HepG2 (cell line): ENCODE measurements around the gene COBLL1. TPM values are rescaled to one million over a fixed set of nuclear protein-coding genes. Genes with fewer than 3 reads are reported as not detected.
A peak's percentile ranks its signal among the peaks of the same experiment; 100 is the strongest.
"Not testable (repeated sequence)": the region's sequence is repeated elsewhere in the genome, so short reads cannot be mapped to it uniquely, and the experiment has no call there.

Experiments used
- ATAC-seq: fragments of 200-7000 bp; cut with Tn5 transposase; 3 replicates; pipeline ENCODE4 v1.9.1; 2020; ENCODE audit warnings: mild to moderate bottlenecking, moderate library complexity
- BruUV-seq: library from RNA; stranded (reverse); fragments of 400-500 nt; replicated peaks from 2 replicates; lab custom pipeline; 2021; lab: Mats Ljungman, UMichigan
- CTCF ChIA-PET: fragments of 300-600 bp; formaldehyde crosslinking; extraction: SDS; loops from one replicate; lab custom pipeline; 2021; ENCODE audit warnings: low total read pairs, inconsistent platforms, low intra/inter-chr PET ratio; lab: Yijun Ruan, JAX
- POLR2A ChIA-PET: fragments of 350-600 bp; sonication (Branson Sonifier 250); formaldehyde crosslinking; loops from one replicate; lab custom pipeline; 2020; ENCODE audit warnings: antibody characterized with exemption, inconsistent platforms; lab: Yijun Ruan, JAX
- DNase-seq: peaks from one replicate; pipeline ENCODE4 v3.0.0-alpha.2; 2015; ENCODE audit warnings: low spot score
- FAIRE-seq: peaks from 3 replicates; lab custom pipeline; 2011; peaks lifted over from hg19 to GRCh38; lab: Jason Lieb, UNC
- H2AFZ ChIP-seq: one replicate; pipeline ENCODE4 v1.6.1; 2011; ENCODE audit warnings: low read length, inconsistent platforms
- H3K27ac ChIP-seq: fragments of 300-600 bp; 3 replicates; pipeline ENCODE4 v1.8.0; 2011; ENCODE audit warnings: mixed run types, mild to moderate bottlenecking, mixed read lengths, low read length, inconsistent platforms; ENCODE audit not compliant: insufficient read depth; ENCODE audit errors: extremely low read length
- H3K27me3 ChIP-seq, 2 experiments: fragments of 200-600 bp in 1 of 2; 2 replicates in 1 of 2; 3 replicates in 1 of 2; pipeline versions ENCODE4 v1.6.0 to v1.8.0; 2011; ENCODE audit warnings: low read length in 2 of 2, mild to moderate bottlenecking in 2 of 2, moderate library complexity in 2 of 2, inconsistent platforms in 1 of 2; ENCODE audit not compliant: insufficient read depth in 2 of 2, control insufficient read depth in 1 of 2
- H3K36me3 ChIP-seq, 2 experiments: fragments of 200-600 bp in 1 of 2; replicated peaks in 1 of 2; 2 replicates in 1 of 2; 3 replicates in 1 of 2; pipeline versions ENCODE4 v1.5.1 to v1.8.0; 2011; ENCODE audit warnings: low read length in 2 of 2, inconsistent platforms in 1 of 2; ENCODE audit not compliant: insufficient read depth in 2 of 2, control insufficient read depth in 1 of 2
- H3K4me1 ChIP-seq: 2 replicates; pipeline ENCODE4 v1.5.1; 2012; ENCODE audit warnings: low read length, inconsistent platforms; ENCODE audit not compliant: insufficient read depth
- H3K4me2 ChIP-seq: 2 replicates; pipeline ENCODE4 v1.6.0; 2011; ENCODE audit warnings: low read depth, low read length, inconsistent platforms
- H3K4me3 ChIP-seq, 3 experiments: fragments of 200-600 bp in 1 of 3; sonication (generic), shearing (Covaris generic) in 1 of 3; replicated peaks in 1 of 3; 2 replicates each; pipeline ENCODE4 v1.5.1; 2011 to 2016; ENCODE audit warnings: low read length in 3 of 3, inconsistent platforms in 2 of 3, low read depth in 2 of 3, mild to moderate bottlenecking in 2 of 3, control low read depth in 1 of 3, mixed read lengths in 1 of 3; ENCODE audit not compliant: insufficient read depth in 1 of 3
- H3K79me2 ChIP-seq: one replicate; pipeline ENCODE4 v1.6.1; 2011; ENCODE audit warnings: low read length, inconsistent platforms; ENCODE audit not compliant: insufficient read depth
- H3K9ac ChIP-seq: 2 replicates; pipeline ENCODE4 v1.6.0; 2011; ENCODE audit warnings: mild to moderate bottlenecking, low read depth, low read length, inconsistent platforms; ENCODE audit not compliant: insufficient read depth
- H3K9me3 ChIP-seq: 2 replicates; pipeline ENCODE4 v1.5.1; 2012; ENCODE audit warnings: mild to moderate bottlenecking, low read length
- H4K20me1 ChIP-seq: 2 replicates; pipeline ENCODE4 v1.6.0; 2011; ENCODE audit warnings: inconsistent platforms, mild to moderate bottlenecking, low read length, moderate library complexity; ENCODE audit not compliant: insufficient read depth
- MAZ ChIP-seq, 2 experiments: sonication (generic) in 1 of 2; formaldehyde crosslinking in 1 of 2; IDR thresholded peaks; 2 replicates each; pipeline versions ENCODE4 v1.5.0 to v1.6.1; 2012 to 2020; ENCODE audit warnings: low read depth in 2 of 2, mild to moderate bottlenecking in 2 of 2, borderline replicate concordance in 1 of 2, improper control_type of control experiment in 1 of 2, low read length in 1 of 2, missing genetic modification reagents in 1 of 2, moderate library complexity in 1 of 2
- NR2F6 ChIP-seq, 2 experiments: IDR thresholded peaks; 2 replicates each; pipeline ENCODE4 v1.6.1; 2016; ENCODE audit warnings: antibody characterized with exemption in 1 of 2, mild to moderate bottlenecking in 1 of 2
- ONECUT2 ChIP-seq: sonication (generic); formaldehyde crosslinking; IDR thresholded peaks from 2 replicates; pipeline ENCODE4 v1.4.0; 2020; ENCODE audit warnings: missing genetic modification reagents
- TEAD3 ChIP-seq: optimal IDR thresholded peaks from 2 replicates; pipeline ENCODE3; 2016; ENCODE audit warnings: borderline replicate concordance
- THAP7 ChIP-seq: sonication (generic); formaldehyde crosslinking; IDR thresholded peaks from 2 replicates; pipeline ENCODE4 v1.8.1; 2023; ENCODE audit warnings: mild to moderate bottlenecking, missing genetic modification reagents
- TSC22D2 ChIP-seq: sonication (generic); formaldehyde crosslinking; IDR thresholded peaks from 2 replicates; pipeline ENCODE4 v1.5.1; 2020; ENCODE audit warnings: missing genetic modification reagents, mild to moderate bottlenecking, borderline replicate concordance
- ZBED4 ChIP-seq: sonication (generic); formaldehyde crosslinking; IDR thresholded peaks from 2 replicates; pipeline ENCODE4 v1.4.0; 2020; ENCODE audit warnings: missing genetic modification reagents, borderline replicate concordance
- WGBS: methylation state at CpG from one replicate; pipeline ENCODE4 v1.1.6; 2017; ENCODE audit warnings: low lambda C conversion rate; 5-methylcytosine and 5-hydroxymethylcytosine counted together
- in situ Hi-C: cut with HindIII; loops from 2 replicates; pipeline ENCODE4 v1.10.0; 2017; ENCODE audit warnings: low pct_unique_long_range_greater_than_20kb; ENCODE audit not compliant: extremely low pct_ligation_motif_present
- intact Hi-C: fragments of 100-400 bp; cut with micrococcal nuclease; formaldehyde crosslinking; loops from one replicate; pipeline ENCODE4 v1.10.0; 2022; ENCODE audit not compliant: unreplicated experiment
- polyA plus RNA-seq, 8 experiments: library from polyadenylated mRNA; depleted of rRNA in 3 of 8; stranded (reverse) in 7 of 8; unstranded in 1 of 8; fragments of >200 nt; fragmentation: Illumina TruSeq in 4 of 8; extraction: Trizol in 4 of 8; gene quantifications; 2 replicates each; pipeline versions ENCODE4 v1.2.1 to v1.2.3, GENCODE V29; 2011 to 2016; ENCODE audit warnings: low read depth in 4 of 8, missing spikeins in 1 of 8, mixed read lengths in 1 of 8; ENCODE audit not compliant: insufficient read depth in 1 of 8
- total RNA-seq, 5 experiments: library from RNA; depleted of rRNA; stranded (reverse); fragments of >200 nt; fragmentation: Illumina TruSeq; extraction: Trizol; gene quantifications; 2 replicates each; pipeline ENCODE4 v1.2.3, GENCODE V29; 2016; ENCODE audit warnings: low read depth in 1 of 5
- TF ChIP-seq, protein P1 (sequence below): IDR thresholded peaks from 2 replicates; pipeline ENCODE4 v1.6.1; 2016; ENCODE audit warnings: low read depth
- TF ChIP-seq, protein P2 (sequence below): sonication (generic); formaldehyde crosslinking; IDR thresholded peaks from 2 replicates; pipeline ENCODE4 v1.8.1; 2023; ENCODE audit warnings: mild to moderate bottlenecking, moderate library complexity, missing genetic modification reagents
- TF ChIP-seq, protein P3 (sequence below): sonication (generic); formaldehyde crosslinking; IDR thresholded peaks from 2 replicates; pipeline ENCODE4 v1.4.0; 2020; ENCODE audit warnings: missing genetic modification reagents, borderline replicate concordance

COBLL1 gene
- total and polyA plus RNA-seq, 2 of the 13 experiments (the other 11 are each of a cell fraction or from before 2014, with no cell fraction given), result 32.6 to 86.8 TPM

GRCh38 chr2:164859906-164860693, 18.5 kb upstream of the COBLL1 start (continued):
- TF ChIP-seq, protein P1, sequence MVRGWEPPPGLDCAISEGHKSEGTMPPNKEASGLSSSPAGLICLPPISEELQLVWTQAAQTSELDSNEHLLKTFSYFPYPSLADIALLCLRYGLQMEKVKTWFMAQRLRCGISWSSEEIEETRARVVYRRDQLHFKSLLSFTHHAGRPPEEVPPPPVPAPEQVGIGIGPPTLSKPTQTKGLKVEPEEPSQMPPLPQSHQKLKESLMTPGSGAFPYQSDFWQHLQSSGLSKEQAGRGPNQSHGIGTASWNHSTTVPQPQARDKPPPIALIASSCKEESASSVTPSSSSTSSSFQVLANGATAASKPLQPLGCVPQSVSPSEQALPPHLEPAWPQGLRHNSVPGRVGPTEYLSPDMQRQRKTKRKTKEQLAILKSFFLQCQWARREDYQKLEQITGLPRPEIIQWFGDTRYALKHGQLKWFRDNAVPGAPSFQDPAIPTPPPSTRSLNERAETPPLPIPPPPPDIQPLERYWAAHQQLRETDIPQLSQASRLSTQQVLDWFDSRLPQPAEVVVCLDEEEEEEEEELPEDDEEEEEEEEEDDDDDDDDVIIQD (CRISPR knock-in tag), result peak; percentile 36; the same call in 1 of the 2 replicates
- TF ChIP-seq NR2F6 (IDR thresholded peaks at IDR 0.05), result peak; percentile 28; the same call in 1 of the 2 replicates
- not testable (repeated sequence) for TF ChIP-seq NR2F6 (CRISPR knock-in tag; IDR thresholded peaks at IDR 0.05)
- TF ChIP-seq, all 625 proteins: peak for 53; not testable (repeated sequence) for 572

DNA sequence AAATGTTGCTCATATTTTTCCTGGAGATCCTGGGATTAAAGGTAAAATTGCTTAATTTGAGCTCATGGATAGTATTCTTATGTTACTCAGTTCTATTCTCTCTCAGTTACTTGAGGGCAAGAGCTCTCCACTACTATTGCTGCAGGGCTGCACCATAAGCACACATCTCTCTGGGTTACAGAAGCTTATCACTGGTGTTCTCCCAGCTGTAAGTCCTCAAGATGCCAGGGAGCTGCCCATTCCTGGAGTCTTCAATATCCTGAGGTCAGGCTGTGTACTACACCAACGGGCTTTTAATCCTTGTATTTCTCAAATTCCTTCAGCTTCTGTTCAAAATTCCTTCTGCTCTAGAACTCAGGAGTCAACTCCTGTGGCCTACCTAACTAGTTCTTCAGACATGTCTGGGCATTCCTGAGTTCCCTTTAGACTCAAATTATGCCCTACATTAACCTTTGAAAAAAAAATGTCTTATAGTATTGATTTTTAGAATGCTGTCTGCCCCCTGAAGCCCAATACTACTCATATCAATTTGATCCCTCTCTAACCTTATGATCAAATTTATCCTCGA, 17.7 kb upstream of the COBLL1 start:
- Histone ChIP-seq H3K27me3 (no peaks in the 10 kb centered on the region), H3K79me2 (peaks cover 6% of the 10 kb centered on the region), H3K9ac (peak overlapping the region; percentile 7), H4K20me1 (no peaks in the 10 kb centered on the region), H3K4me2 (peak overlapping the region; percentile 36), H3K4me3 (peak overlapping the region in 1 of 3 experiments; percentile 2; a peak in 1 of 6 replicates), H3K27ac (peak overlapping the region; percentile 65), H3K9me3 (no peaks in the 10 kb centered on the region), H2AFZ (peak overlapping the region; percentile 36), H3K36me3 (no peaks in the 10 kb centered on the region), H3K4me1 (peaks cover 44% of the 10 kb centered on the region)
- intact Hi-C loops (no loop called here), in situ Hi-C loops (no loop called here)
- no peak for DNase-seq
- TSS peak; percentile 82 for BruUV-seq
- ChIA-PET CTCF (no interaction called here), POLR2A (interaction anchor here (1.0 to 6.7 kb wide), 8 partner anchors 11 to 55 kb away, joined by 3 to 71 read pairs (median 6); partner anchors contain the start of gene COBLL1)
- FAIRE-seq, result no peak
- 60% methylated on average over 2 of the region's 2 CpGs for WGBS
- ATAC-seq, result peak; percentile 67
- TF ChIP-seq, protein P2, sequence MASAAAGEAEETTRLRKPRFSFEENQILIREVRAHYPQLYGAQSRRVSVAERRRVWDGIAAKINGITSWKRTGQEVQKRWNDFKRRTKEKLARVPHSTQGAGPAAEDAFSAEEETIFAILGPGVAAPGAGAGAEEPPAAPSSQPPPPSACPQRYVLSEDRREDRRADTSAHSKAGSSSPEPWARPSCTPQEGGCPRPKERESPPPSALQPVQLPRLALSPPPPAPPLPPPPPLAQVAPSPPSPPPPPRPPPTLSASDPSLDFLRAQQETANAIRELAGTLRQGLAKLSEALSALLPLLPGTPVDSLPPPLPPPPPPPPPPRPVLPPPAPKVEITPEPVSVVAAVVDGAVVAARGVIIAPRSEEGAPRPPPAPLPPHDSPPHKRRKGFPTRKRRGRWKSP (CRISPR knock-in tag), result peak; percentile 31; the same call in 1 of the 2 replicates
- TF ChIP-seq THAP7, result no peak
- peak; percentile 23 for TF ChIP-seq TEAD3 (CRISPR knock-in tag)
- TF ChIP-seq, protein P3, sequence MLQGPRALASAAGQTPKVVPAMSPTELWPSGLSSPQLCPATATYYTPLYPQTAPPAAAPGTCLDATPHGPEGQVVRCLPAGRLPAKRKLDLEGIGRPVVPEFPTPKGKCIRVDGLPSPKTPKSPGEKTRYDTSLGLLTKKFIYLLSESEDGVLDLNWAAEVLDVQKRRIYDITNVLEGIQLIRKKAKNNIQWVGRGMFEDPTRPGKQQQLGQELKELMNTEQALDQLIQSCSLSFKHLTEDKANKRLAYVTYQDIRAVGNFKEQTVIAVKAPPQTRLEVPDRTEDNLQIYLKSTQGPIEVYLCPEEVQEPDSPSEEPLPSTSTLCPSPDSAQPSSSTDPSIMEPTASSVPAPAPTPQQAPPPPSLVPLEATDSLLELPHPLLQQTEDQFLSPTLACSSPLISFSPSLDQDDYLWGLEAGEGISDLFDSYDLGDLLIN (CRISPR knock-in tag), result no peak
- peak; percentile 45; the same call in 1 of the 2 replicates for TF ChIP-seq ZBED4 (CRISPR knock-in tag)
- 0 out of 2 replicates have a peak, but pooled peaks have one; percentile 42 for TF ChIP-seq ONECUT2 (CRISPR knock-in tag)
- TF ChIP-seq MAZ (IDR thresholded peaks at IDR 0.05; ENCODE audit: borderline replicate concordance, low read depth, low read length), result no peak
- TF ChIP-seq MAZ (CRISPR knock-in tag; IDR thresholded peaks at IDR 0.05; ENCODE audit: low read depth), result no peak
- TF ChIP-seq TSC22D2 (CRISPR knock-in tag), result peak; percentile 64; the same call in 1 of the 2 replicates
